ENCODE measurements around the gene SORBS2. TPM values are rescaled to one million over a fixed set of nuclear protein-coding genes. Genes with fewer than 3 reads are reported as not detected.

SORBS2 gene
- total and polyA plus RNA-seq, 2 of the 8 experiments (the other 6 are each of a cell fraction or from before 2014, with no cell fraction given): 73.0 to 87.1 TPM

- TF ChIP-seq NRF1 (IDR thresholded peaks at IDR 0.05; ENCODE audit: low read depth, low read length) (no peak), TAF1 (IDR thresholded peaks at IDR 0.05; ENCODE audit: low read depth, low read length) (0 out of 2 replicates have a peak, but pooled peaks have one; percentile 17), CEBPB (IDR thresholded peaks at IDR 0.05; ENCODE audit: low read depth, low read length) (0 out of 2 replicates have a peak, but pooled peaks have one; percentile 15), HDAC6 (IDR thresholded peaks at IDR 0.05; ENCODE audit: low read depth, low read length) (no peak), EZH2 (IDR thresholded peaks at IDR 0.05; ENCODE audit: low read depth, low read length, severe bottlenecking) (peak; percentile 27), TBP (IDR thresholded peaks at IDR 0.05; ENCODE audit: low read depth, low read length) (peak; percentile 24; the same call in 1 of the 2 replicates), MAX (IDR thresholded peaks at IDR 0.05) (peak; percentile 97), PHF8 (conservative IDR thresholded peaks at IDR 0.05; ENCODE audit: low read depth, low read length) (no peak), E2F6 (IDR thresholded peaks at IDR 0.05) (peak; percentile 97), HDAC2 (IDR thresholded peaks at IDR 0.05; ENCODE audit: borderline replicate concordance in 1 of 2, low read depth in 2 of 2, low read length in 2 of 2) (no peak; a peak in 1 of 4 replicates), JUN (IDR thresholded peaks at IDR 0.05; ENCODE audit: low read depth, low read length) (no peak), SIX5 (IDR thresholded peaks at IDR 0.05; ENCODE audit: low read depth, low read length) (no peak), RBBP5 (IDR thresholded peaks at IDR 0.05; ENCODE audit: borderline replicate concordance, low read depth, low read length) (no peak), CHD2 (IDR thresholded peaks at IDR 0.05; ENCODE audit: low read length) (no peak), GABPA (IDR thresholded peaks at IDR 0.05; ENCODE audit: borderline replicate concordance, insufficient read depth, low read length) (no peak), CREB1 (IDR thresholded peaks at IDR 0.05) (peak; percentile 86)
Observed at GRCh38 chr4:185587427-185588161, 224.4 kb downstream of the SORBS2 start (continued).
